ENCODE measurements around the gene ZNF319. TPM values are rescaled to one million over a fixed set of nuclear protein-coding genes. Genes with fewer than 3 reads are reported as not detected.

Gene ZNF319
- polyA plus RNA-seq, 3 donors, result 1.9 to 11.5 (median 4.7) TPM

DNA sequence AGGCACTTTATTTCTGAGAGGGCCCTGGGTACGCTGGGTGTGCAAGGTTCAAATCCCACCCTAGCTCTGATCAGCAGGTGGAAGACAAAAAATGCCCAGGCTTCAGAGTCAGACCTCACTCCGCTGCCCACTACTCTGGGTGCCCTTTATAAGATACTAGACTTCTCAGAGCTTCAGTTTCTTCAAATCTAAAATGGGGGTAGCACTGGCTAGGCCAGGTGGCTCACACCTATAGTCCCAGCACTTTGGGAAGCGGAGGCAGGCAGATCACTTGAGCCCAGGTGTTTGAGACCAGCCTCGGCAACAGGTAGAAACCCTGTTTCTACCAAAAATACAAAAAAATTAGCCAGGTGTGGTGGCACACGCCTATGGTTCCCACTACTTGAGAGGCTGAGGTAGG lies 2.5 kb upstream of the ZNF319 start:
- Histone ChIP-seq H3K27me3 (ENCODE audit: control insufficient read depth in 2 of 2, insufficient read depth in 2 of 2, low read length in 2 of 2) (no peaks in the 10 kb centered on the region), H3K36me3 (replicated peaks in 1 of 2; ENCODE audit: control insufficient read depth in 1 of 2, insufficient read depth in 2 of 2, low read length in 2 of 2) (peaks cover 25 to 45% of the 10 kb centered on the region in 2 donors), H3K4me3 (replicated peaks in 1 of 3; ENCODE audit: low read depth in 2 of 3, low read length in 3 of 3) (no peak overlapping the region), H3K4me1 (ENCODE audit: control insufficient read depth in 1 of 2, insufficient read depth in 2 of 2, low read length in 2 of 2) (peaks cover 31 to 38% of the 10 kb centered on the region in 2 donors), H3K4me2 (replicated peaks; ENCODE audit: extremely low read depth, low read length, poor library complexity, severe bottlenecking) (no peak overlapping the region), H2AFZ (ENCODE audit: insufficient read depth, low read depth, low read length, poor library complexity, severe bottlenecking) (no peak overlapping the region), H3K9ac (ENCODE audit: insufficient read depth, low read length, poor library complexity, severe bottlenecking) (no peak overlapping the region), H3K9me3 (replicated peaks in 1 of 2; ENCODE audit: control insufficient read depth in 1 of 2, insufficient read depth in 1 of 2, low read length in 2 of 2) (peaks cover 0 to 6% of the 10 kb centered on the region in 2 donors), H4K20me1 (ENCODE audit: insufficient read depth, low read length) (peaks cover 36% of the 10 kb centered on the region), H3K79me2 (ENCODE audit: insufficient read depth, low read length) (peaks cover 35% of the 10 kb centered on the region), H3K27ac (ENCODE audit: low read depth in 1 of 2, low read length in 2 of 2) (no peak overlapping the region)
- Mint-ChIP-seq H3K36me3 (peaks cover 35 to 50% of the 10 kb centered on the region in 2 donors), H3K4me1 (peaks cover 43% of the 10 kb centered on the region), H3K27ac (peak overlapping the region in 1 of 7 donors; percentile 25), H3K27me3 (ENCODE audit: low read depth in 3 of 3) (no peaks in the 10 kb centered on the region), H3K4me3 (no peak overlapping the region), H3K9me3 (peaks cover 0 to 10% (median 6%) of the 10 kb centered on the region in 7 donors)
- no peak for DNase-seq
- TF ChIP-seq CTCF (IDR thresholded peaks at IDR 0.05), result no peak
- intact Hi-C loops (cut with micrococcal nuclease), result loop anchor here (5.0 to 10.0 kb wide), 4 partner anchors 111 to 426 kb away; partner anchors contain the start of genes KATNB1 (in 1 of the 2) and KIFC3 (in 1 of the 2)
- 93% methylated on average over 3 of the region's 5 CpGs for WGBS (ENCODE audit: insufficient coverage)

- intact Hi-C loops (cut with micrococcal nuclease), result loop anchor here (5.0 to 10.0 kb wide), 4 partner anchors 110 to 425 kb away; partner anchors contain the start of genes KATNB1 (in 1 of the 2) and KIFC3 (in 1 of the 2)
- no peaks in the 10 kb centered on the region for H3K27me3 ChIP-seq (ENCODE audit: control insufficient read depth in 2 of 2, insufficient read depth in 2 of 2, low read length in 2 of 2)
- H2AFZ ChIP-seq (ENCODE audit: insufficient read depth, low read depth, low read length, poor library complexity, severe bottlenecking), result no peak overlapping the region
- no peak overlapping the region for H3K4me2 ChIP-seq (replicated peaks; ENCODE audit: extremely low read depth, low read length, poor library complexity, severe bottlenecking)
- peaks cover 0 to 6% of the 10 kb centered on the region in 2 donors for H3K9me3 ChIP-seq (replicated peaks in 1 of 2; ENCODE audit: control insufficient read depth in 1 of 2, insufficient read depth in 1 of 2, low read length in 2 of 2)
- 100% methylated on average over 1 of the region's 9 CpGs for WGBS (ENCODE audit: insufficient coverage)
- peaks cover 30 to 50% of the 10 kb centered on the region in 2 donors for H3K36me3 ChIP-seq (replicated peaks in 1 of 2; ENCODE audit: control insufficient read depth in 1 of 2, insufficient read depth in 2 of 2, low read length in 2 of 2)
- no peak overlapping the region for H3K9ac ChIP-seq (ENCODE audit: insufficient read depth, low read length, poor library complexity, severe bottlenecking)
- Mint-ChIP-seq H3K4me1 (peaks cover 48% of the 10 kb centered on the region), H3K9me3 (peaks cover 0 to 10% (median 6%) of the 10 kb centered on the region in 7 donors), H3K27me3 (ENCODE audit: low read depth in 3 of 3) (no peaks in the 10 kb centered on the region), H3K36me3 (peaks cover 38 to 53% of the 10 kb centered on the region in 2 donors), H3K4me3 (no peak overlapping the region), H3K27ac (no peak overlapping the region)
- H3K79me2 ChIP-seq (ENCODE audit: insufficient read depth, low read length), result peaks cover 36% of the 10 kb centered on the region
- no peak overlapping the region for H3K27ac ChIP-seq (ENCODE audit: low read depth in 1 of 2, low read length in 2 of 2)
- no peak for TF ChIP-seq CTCF (IDR thresholded peaks at IDR 0.05)
- H4K20me1 ChIP-seq (ENCODE audit: insufficient read depth, low read length), result peaks cover 41% of the 10 kb centered on the region
- no peak overlapping the region for H3K4me3 ChIP-seq (replicated peaks in 1 of 3; ENCODE audit: low read depth in 2 of 3, low read length in 3 of 3)
- DNase-seq, result no peak
- peaks cover 36 to 43% of the 10 kb centered on the region in 2 donors for H3K4me1 ChIP-seq (ENCODE audit: control insufficient read depth in 1 of 2, insufficient read depth in 2 of 2, low read length in 2 of 2)
Observed at GRCh38 chr16:58002416-58002800, 1.9 kb upstream of the ZNF319 start.

All from CD14-positive monocyte (primary cell).